Hypothalamus (tissue), 51 donors: Measurements from ENCODE around the gene MFAP1.
A peak's percentile ranks its signal among the peaks of the same experiment; 100 is the strongest.
"Not testable (repeated sequence)": the region's sequence is repeated elsewhere in the genome, so short reads cannot be mapped to it uniquely, and the experiment has no call there.

Experiments used
- DNase-seq, 51 donors: peaks; one replicate each; lab custom pipeline; 2025; lab: John Stamatoyannopoulos, UW

The MFAP1 gene

DNA sequence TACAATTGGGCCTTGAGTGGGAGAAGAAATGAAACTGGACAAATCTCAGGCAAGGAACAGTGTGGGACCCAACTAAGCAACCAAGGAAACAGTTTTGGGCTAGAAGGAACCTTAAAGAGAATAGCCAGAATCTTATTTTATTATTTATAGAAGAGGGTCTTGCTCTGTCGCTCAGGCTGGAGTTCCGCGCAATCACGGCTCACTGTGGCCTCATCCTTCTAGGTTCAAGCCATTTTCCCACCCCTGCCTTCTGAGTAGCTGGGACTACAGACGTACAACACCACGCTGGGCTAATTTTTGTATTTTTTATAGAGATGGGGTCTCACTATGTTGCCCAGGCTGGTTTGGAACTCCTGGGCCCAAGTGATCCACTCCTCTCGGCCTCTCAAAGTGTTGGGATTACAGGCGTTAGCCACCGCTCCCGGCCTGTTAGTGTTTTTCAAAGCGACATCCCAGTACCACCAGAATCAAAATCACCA, 1.6 kb upstream of the MFAP1 start:
- DNase-seq: no peak

DNA sequence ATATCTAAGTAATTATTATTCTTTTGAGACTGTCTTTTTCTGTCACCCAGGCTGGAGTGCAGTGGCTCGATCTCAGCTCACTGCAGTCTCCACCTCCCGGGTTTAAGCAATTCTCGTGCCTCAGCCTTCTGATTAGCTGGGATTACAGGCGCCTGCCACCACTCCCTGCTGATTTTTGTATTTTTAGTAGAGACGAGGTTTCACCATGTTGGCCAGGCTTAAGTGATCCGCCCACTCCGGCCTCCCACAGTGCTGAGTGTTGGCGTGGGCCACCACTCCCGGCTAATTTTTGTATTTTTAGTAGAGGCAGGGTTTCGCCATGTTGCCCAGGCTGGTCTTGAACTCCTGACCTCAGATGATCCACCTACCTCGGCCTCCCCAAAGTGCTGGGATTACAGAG, 815 bp upstream of the MFAP1 start:
- DNase-seq: not testable (repeated sequence)

DNA sequence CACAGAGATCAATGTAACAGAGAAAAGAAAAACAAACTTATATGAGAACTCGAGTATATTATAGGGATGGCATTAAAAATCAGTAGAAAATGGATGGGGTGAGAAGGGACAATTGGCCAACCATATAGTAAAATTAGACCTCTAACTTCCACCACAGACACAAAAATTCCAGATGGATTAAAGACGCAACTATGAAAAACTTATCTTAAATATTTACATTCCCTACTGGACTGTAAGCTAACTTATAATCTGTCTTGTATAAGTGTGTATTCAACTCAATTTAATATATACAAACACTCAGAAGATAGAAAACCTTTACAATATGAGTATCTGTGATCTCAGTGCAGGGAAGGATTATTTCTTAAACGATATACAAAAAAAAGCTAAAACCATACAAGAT, 3.0 kb downstream of the MFAP1 start:
- DNase-seq: no peak

DNA sequence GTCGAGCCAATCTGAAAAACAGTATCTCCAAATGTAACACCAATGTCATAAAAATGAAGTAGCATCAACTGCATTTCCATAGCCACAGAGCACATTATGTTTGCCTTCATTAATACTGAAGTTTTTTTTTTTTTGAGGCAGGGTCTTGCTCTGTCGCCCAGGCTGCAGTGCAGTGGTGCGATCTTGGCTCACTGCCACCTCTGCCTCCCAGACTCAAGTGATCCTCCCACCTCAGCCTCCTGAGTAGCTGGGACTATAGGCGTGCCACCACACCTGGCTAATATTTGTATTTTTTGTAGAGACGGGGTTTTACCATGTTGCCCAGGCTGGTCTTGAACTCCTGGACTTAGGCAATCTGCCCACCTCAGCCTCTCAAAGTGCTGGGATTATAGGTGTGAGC, 9.4 kb downstream of the MFAP1 start:
- DNase-seq: not testable (repeated sequence)

DNA sequence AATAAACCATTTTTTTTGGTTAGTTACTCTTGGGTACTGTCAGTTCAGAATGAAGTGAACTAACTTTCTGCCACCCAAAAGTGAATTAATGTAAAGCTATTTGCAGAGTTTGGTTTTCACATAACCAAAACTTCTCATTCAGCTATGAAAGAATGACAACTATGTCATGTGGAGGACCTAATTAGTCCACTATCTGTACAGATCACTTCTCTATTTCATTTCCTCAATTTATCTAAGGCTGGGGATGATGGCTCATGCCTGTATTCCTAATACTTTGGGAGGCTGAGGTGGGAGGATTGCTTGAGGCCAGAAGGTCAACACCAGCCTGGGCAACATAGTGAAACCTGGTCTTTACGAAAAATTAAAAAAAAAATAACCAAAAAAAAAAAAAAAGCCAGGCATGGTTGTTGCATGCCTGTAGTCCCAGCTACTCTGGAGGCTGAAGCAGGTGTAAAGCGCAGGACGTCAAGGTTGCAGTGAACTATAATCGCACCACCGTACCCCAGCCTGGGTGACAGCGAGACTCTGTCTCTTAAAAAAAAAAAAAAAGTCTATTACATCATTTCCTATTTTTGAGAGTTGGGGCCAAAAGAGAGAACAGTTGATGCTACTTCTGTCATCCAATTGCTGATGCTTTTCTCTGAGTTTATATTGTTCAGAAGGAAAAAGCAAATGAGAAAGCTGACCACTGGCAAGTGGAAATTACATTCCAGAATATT, 15.4 kb downstream of the MFAP1 start:
- DNase-seq: no peak

DNA sequence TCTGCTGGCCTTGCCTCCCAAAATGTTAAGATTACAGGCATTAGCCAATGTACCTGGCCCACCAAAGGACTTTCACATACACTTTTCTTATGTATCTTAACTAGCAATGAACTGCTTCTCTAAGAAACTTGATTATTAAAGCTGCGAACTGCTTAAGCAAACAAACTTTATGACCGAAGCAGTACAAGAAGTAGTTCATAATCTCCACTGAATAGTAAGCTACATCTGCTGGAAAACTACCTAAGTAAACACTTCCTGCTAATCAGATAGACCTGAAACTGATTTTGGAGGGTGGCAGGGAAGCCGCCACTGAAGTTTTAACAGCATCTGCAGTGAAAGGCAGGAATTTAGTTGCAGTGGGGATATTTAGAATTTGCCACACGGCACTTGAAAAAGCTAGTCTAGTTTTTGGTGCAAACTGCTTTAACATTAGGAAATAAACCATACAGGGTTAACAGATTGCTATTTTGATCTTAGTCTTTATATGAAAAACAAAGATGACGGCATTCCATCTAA, 16.0 kb downstream of the MFAP1 start:
- DNase-seq: no peak

DNA sequence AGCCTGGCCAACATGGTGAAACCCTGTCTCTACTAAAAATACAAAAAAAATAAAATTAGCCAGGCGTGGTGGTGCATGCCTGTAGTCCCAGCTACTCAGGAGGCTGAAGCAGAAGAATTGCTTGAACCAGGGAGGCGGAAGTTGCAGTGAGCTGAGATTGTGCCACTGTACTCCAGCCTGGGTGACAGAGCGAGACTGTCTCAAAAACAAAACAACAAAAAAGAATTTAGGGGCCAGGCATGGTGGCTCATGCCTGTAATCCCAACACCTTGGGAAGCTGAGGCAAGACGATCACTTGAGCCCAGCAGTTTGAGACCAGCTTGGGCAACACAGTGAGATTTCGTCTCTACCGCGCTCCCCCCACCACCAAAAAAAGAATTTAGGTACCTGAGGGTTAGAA, 21.8 kb downstream of the MFAP1 start:
- DNase-seq: not testable (repeated sequence)

DNA sequence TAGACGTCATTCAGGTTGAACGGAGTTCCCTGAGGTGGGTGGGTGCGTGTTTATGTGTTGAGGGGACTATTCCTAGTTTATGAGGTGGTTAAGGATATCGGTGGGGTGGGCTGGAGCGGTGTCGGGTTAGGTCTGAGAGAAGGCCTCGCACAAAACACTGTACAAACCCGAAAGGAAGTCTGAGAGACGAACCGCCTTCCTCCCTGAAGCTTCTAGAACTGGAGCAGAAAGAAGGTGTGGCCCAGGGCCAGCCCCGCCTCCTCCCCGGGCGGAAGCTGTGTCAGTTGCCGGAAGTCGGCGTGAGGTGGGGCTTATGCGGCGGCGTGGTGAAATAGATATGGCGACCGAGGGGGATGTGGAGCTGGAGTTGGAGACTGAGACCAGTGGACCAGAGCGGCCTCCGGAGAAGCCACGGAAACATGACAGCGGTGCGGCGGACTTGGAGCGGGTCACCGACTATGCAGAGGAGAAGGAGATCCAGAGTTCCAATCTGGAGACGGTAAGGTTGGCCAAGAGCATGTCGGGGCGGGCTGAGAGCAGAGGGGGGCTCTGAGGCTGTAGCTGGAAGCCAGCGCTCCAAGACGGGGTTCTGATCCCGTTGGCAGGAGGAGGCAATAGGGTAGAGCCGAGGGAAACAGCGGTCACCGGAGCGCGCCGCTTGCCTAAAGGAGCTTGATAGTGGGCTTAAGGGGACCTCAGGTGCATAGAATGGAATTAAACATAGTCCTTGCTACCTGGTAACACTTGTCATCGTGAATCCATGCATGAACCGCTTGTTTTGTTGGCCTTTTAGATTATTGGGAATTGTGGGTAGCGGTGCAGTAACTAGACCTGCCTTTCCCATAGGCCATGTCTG, 24.0 kb downstream of the MFAP1 start, which contains the start of gene HYPK:
HYPK (plus strand) TSS at position 314 of the 856 bp plus-strand sequence; CDS start at position 338, 24 bp downstream.
- DNase-seq: peak; percentile 42 to 96 (median 88)

DNA sequence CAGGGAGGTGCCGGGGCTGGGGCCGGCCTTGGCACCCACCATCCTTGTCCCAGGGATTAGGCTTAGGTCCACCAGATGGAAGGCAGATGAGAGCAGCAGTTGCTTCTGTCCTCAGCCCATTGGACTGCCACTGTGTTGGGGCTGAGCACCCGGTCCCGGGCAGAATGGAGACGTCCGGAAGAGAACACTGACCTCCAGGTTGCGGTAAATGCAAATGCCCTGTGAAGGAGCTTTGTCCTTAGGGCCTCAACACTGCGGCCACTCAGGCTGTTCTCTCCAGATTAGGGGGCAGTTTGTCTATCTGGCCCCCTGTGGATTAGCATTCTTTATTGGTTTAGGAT, 24.6 kb downstream of the MFAP1 start, which contains the start of gene SERINC4:
SERINC4 (minus strand) TSS at position 276 of the 341 bp plus-strand sequence; CDS start at position 42, 234 bp downstream.
- peak in 3 of 51 donors; percentile 13 to 51 (median 24) for DNase-seq

DNA sequence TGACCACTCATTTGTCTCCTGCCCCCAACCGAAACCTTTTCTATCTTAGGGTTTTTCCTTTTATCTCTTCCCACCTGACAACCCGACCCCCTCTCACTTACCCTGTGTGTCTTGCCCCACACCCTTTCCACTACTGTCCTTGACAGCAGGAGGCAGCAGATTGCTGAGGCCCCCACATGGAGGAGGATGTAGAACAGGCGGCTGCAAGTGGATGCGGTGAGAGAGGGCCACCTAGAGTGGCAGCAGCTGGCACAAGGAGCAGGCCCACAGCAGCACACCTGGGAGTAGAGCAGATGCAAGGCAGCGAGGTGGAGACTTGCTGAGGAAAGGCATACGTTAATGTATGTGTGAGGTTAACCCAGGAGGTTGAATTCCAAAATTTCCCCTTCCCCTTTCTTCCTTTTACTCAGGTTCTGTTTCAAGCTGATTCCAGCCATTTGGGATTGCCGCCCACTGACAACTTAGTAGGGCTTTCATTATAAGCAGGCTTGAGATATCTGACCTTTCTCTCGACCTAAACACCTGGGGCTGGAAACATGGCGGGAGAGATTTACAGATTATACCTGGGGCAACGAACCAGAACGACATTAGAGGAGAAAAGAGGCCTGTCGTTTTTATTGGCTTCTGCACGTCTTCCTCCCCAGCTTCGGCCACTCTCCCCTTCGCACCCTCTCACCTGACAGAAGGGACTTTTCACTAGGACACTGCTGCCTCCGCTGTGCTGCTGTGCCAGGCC, 25.1 kb downstream of the MFAP1 start:
- DNase-seq: peak in 1 of 51 donors; percentile 11

DNA sequence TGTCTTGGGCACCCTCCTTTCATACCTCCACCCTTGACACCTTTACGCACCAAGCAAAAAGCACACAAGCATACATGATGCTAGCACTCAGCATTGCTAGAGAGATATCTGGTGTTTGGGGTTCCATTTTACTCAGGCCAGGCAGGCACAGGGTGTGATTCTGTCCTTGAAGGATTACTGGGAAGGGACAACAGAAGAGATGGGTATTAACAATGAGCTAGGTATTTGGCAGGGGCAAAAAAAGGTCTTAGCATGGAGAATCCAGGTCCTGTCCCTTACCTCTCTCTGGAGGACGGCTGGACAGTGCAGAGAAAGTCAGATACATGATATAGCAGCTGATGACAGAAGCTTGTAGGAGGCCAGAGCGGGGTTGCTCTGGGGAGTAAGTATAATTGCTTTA, 27.9 kb downstream of the MFAP1 start:
- no peak for DNase-seq

DNA sequence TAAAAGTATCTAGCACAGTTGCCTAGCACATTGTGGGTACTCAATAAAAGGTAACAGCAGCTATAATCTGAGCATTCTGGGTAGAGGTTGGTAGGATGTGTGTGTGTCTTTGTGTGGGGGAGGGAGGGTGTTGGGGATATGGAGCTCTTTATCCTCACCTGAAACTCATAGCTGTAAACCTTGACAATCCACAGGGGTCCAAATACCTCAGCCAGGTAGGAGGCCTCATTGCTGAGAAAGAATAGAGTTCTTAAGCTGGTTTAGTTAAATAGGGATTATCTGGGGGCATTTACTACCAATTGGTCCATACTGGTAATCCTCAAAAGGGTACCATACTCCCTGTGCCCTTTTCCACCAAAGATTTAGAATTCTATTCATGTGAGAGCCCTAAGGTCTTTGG, 28.5 kb downstream of the MFAP1 start:
- no peak for DNase-seq

DNA sequence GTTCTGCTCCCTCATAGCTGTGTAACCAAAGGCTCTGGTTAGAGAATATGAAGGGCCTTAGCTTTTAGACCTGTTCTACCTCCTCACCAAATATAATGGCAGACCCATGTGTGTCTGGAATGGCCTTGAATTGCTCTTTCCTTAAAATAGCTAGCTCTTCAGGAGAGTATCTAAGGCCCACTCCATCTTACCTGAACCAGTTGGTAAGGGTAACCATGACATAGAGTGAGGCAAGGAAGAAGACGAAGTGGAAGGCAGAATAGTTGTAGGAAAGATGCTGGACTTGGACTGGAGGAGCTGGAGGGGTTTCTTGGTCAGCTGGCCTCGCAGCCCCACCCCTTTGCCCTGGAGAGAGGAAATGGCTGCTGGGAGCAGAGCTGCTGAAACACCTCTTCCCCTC, 29.3 kb downstream of the MFAP1 start:
- no peak for DNase-seq

DNA sequence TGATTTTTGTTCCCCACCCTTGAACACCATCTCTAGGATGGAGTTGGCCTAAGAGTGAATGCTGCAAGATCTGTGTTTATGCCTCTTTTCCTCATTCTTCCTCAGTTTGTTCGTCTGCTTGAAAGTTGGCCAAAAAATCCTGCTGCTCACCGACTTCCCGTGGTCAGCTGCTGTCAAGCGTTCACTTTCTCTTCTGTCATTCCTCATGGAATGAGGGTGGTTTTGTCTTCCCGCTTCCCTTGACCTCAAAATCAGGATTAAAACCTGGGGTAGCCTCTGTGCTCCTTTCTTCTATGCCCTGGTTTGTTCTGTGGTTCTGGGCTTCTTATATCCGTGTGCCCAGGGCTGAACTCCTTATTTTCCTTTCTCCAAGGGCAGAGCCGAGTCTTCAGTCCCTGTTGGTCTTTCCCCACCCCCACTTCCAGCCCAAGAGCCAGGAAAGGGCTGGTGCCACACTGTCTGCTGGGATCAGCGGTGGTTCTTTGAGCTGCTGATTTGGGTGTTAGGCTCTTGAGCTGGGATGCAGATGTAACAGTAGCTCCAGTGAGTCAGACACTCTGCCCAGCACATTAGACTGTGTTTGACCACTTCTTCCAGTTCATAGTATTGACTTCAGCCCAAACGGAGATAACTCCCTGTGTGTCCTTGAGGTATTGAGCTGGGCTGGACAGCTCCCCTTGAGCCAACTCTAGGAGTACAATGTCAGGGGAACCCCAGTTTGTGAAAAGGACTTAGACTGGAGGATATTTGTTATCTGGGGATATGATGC, 30.0 kb downstream of the MFAP1 start:
- DNase-seq: no peak

DNA sequence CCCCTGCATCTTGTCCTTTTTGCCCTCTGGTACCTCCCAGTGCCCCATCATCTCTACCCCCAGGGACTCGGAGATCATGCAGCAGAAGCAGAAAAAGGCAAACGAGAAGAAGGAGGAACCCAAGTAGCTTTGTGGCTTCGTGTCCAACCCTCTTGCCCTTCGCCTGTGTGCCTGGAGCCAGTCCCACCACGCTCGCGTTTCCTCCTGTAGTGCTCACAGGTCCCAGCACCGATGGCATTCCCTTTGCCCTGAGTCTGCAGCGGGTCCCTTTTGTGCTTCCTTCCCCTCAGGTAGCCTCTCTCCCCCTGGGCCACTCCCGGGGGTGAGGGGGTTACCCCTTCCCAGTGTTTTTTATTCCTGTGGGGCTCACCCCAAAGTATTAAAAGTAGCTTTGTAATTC, 30.8 kb downstream of the MFAP1 start:
- DNase-seq: peak in 1 of 51 donors; percentile 7

DNA sequence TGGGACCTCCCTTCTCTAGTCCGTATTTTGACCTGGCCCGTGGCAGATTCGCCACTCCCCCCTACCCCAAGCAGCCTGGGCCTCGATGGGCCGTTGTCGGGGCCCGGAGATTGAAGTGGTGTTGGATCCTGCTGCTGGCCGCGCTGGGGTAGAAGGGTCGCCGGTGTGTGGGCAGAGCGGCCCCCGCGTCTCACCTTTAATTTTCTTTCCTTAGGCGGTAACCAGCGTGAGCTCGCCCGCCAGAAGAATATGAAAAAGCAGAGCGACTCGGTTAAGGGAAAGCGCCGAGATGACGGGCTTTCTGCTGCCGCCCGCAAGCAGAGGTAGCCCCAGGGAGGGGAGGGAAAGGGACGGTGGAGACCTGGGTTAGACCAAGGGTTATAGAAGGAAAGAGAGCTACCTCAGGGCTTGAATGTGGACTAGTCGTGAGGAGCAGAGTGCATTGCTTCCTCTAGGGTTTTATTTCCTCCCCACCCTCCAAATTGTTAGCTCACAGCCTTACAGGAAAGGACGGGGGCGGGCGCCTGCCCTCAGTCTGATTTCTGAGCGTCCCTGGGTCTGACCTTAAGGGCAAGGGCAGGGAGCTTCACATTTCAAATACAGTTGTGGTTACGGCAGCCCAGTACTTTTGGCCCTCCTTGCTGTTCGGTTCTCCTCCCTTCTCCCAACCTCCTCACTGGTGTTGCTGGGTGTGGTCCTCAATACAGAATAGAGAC, 31.6 kb downstream of the MFAP1 start:
- DNase-seq: peak in 2 of 51 donors; percentile 4 to 50

DNA sequence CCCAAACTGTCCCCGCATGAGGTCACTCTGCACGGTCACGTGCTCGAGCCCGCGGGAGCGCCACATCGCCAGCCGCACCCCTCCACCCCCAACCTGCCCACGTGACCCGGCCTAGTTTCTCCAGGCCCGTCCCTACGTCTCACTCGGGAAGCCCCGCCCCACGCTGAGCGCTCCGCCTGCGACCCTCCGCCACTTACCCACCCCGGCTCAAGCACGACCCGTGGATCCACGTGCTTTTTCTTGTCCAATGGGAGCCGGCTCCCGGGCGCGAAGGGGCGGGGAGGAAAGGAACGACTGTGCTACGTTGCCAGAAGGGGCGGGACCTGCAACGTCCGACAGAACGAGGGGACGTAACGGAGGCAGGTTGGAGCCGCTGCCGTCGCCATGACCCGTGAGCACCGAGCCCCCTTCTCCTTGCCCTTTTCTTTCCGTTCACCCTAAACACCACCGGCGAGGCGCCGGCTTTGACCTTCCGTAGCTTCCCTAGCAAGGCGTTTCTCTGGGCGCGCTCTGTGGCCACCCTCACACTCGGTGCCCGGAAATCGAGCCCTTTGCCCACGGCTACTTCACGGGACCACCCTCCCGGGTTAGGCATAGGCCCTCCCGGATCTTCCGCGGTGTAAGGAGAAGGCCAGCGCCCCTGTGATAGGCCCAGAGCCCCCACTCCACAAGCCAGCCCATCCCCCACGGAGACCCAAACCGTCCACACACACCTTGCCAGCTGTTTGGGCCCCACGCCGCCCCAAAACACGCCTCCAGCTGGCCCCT, 32.3 kb downstream of the MFAP1 start, which contains the start of gene SERF2:
SERF2 (plus strand) TSS at position 328 of the 768 bp plus-strand sequence; CDS start at position 385, 57 bp downstream.
- DNase-seq: peak; percentile 93 to 100 (median 100)

DNA sequence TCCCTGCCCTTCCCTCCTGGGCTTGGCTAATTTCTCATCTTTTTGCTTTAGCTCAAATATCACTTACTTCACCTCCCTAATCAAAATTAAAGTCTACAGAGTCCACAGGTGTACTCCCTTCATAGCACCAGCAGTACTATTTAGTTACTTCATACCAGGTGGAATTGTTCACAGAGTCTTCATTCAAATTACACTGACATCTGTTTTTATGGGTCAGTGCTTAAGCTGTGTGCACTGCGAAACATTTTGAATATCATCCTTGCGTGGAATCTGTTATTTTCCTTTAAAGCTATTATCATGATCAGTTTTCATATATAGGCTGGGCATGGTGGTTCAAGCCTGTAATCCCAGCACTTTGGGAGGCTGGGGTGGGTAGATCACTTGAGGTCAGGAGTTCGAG, 35.1 kb downstream of the MFAP1 start:
- DNase-seq: no peak
